CD4-positive, alpha-beta T cell treated with Interleukin-12 subunit alpha and Interleukin-12 subunit beta, for 1 hour (primary cell): ENCODE measurements around the gene SLC16A4.

ENCODE experiments used
- DNase-seq: peaks from one replicate; pipeline ENCODE4 v3.0.0-alpha.2; 2020

Gene SLC16A4

GRCh38 chr1:110321045-110321444, 69.8 kb downstream of the SLC16A4 start:
- no peak for DNase-seq

GRCh38 chr1:110320168-110320518, 70.7 kb downstream of the SLC16A4 start:
- DNase-seq = no peak

- DNase-seq = no peak
Measured at GRCh38 chr1:110319332-110320167, 71.3 kb downstream of the SLC16A4 start.

GRCh38 chr1:110318046-110318445, 72.8 kb downstream of the SLC16A4 start:
- DNase-seq = no peak

GRCh38 chr1:110316735-110317134, 74.1 kb downstream of the SLC16A4 start:
- DNase-seq = no peak
